GM18499 (cell line): ENCODE data around the gene GRAMD2B.
"Not testable (repeated sequence)": the region's sequence is repeated elsewhere in the genome, so short reads cannot be mapped to it uniquely, and the experiment has no call there.

ENCODE experiments used
- ATAC-seq: cut with Tn5 transposase; IDR thresholded peaks from one replicate; pipeline ENCODE4 v1.9.1; 2021; ENCODE audit warnings: moderate number of reproducible peaks; ENCODE audit not compliant: insufficient read depth, unreplicated experiment

GRAMD2B gene, protein sequence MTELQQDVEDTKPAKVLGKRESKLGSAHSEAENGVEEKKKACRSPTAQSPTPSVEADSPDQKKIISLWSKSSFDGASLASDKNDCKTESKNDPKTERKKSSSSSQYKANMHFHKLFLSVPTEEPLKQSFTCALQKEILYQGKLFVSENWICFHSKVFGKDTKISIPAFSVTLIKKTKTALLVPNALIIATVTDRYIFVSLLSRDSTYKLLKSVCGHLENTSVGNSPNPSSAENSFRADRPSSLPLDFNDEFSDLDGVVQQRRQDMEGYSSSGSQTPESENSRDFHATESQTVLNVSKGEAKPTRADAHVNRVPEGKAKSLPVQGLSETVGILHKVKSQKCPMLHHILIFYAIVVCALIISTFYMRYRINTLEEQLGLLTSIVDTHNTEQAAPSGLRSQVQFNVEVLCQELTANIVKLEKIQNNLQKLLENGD

DNA sequence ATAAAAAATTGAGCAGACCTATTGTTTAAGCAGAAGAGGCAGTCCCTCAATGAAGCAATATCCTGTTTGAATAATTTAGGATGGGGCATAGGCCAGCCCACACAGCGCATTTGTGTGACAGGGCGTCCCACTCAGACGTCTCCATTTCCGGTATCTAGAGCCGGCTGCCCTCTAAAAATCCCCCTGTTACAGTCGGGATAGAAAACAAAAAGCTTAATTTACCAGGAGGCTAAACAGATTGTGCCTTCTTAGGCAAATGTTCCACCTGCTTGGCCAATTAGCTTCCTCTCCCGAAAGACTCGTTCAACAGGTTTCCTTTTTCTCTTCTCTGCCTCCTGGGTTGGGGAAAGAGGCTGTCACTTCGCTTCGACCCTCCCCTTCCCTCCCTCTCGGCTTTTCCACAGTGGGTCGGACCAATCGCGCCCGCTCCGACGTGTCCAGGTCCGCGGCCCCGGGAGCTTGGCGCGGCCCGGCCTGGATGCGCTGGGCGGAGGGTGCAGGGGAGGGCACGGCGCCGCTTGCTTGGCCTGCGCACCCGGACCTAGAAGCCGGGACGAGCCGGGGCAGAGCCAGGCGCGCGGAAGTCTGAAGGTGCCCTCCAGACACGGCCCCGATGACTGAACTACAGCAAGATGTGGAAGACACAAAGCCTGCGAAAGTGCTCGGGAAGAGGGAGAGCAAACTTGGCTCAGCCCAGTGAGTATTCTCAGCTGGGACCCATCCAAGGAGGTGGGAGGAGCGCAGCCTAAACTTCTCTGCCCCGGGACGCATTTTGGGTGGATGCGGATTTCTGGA, at the start of gene GRAMD2B:
TSS of gene GRAMD2B (plus strand) at position 416 of the 795 bp plus-strand sequence. CDS start at position 614, 198 bp downstream.
- peak; percentile 84 for ATAC-seq

DNA sequence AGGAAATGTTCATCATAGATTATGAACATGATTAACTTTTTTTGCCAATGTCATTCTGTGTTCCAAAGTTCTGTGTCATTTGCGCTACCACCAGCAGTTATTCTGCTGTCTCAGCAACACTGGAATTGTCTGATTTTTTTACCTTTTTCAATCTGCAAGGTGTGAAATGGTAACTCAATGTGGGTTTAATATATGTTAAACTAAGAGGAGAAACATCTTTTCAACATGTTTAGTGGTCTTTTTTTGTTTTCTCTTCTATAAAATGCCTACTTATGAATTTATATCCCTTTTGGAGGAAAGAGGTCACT, 49.1 kb upstream of the GRAMD2B start:
- ATAC-seq = no peak

DNA sequence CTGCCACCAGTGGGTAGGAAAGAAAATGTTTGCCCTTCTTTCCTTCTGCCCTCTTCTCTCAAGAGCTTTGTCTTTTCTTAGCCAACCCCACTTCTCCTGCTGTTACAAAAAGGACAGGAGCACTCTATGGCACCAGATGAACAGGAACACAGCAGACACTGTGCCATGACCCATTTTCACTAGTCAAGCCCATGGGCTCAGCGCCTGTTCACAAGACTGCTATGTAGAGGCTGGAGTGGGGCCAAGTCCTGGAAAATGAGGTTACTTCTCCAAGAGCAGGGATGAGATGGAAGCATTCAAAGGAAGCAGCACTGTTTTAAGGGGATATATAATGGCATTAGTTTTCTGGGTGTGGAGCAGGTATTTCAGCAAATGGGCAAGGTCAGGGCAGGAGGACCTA, 46.8 kb upstream of the GRAMD2B start:
- no peak for ATAC-seq

DNA sequence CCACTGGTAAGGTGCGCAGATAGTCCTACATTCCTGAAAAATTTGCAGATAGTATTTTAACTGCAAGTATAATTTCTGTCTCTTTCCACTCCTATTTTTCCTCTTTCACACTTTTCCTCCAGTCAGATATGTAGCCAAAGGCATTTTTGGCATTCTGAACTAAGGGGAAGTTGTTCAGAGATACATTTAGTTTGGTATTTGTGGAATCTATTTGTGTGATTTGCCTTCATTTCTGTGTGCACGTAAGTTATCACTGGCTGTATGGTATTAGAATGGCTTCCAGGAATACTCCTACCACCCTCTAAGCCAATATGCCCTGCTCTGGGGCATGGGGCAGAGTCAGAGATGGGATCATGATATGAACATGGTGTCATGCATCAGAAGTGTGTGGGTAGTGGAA, 45.8 kb upstream of the GRAMD2B start:
- no peak for ATAC-seq

DNA sequence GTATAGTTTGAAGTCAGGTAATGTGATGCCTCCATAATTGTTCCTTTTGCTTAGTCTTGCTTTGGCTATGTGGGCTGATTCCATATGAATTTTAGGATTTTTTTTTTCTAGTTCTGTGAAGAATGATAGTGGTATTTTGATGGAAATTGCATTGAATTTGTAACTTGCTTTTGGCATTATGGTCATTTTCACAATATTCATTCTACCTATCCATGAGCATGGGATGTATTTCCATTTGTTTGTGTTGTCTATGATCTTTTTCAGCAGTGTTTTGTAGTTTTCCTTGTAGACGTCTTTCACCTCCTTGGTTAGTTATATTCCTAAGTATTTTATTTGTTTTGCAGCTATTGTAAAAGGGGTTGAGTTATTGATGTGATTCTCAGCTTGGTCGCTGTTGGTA, 42.9 kb upstream of the GRAMD2B start:
- ATAC-seq = not testable (repeated sequence)

DNA sequence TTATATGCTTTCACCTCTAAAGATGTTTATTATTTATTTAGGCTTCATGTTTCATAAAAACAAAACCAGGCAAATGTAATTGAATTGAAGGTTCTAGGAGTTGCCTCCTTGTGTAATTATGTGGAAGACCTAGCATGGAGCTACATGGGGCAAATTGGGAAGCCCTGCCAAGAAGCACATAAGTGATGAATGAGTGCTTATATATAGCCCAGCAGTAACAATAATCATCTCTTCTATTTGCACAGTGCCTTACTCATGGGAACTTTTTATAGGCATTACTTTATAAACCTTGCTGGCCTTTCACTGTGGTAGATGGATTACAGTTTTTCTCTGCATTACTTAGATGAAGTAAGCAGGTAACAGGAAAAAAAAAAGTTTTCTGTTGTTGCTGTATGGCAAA, 40.0 kb upstream of the GRAMD2B start:
- ATAC-seq = no peak

DNA sequence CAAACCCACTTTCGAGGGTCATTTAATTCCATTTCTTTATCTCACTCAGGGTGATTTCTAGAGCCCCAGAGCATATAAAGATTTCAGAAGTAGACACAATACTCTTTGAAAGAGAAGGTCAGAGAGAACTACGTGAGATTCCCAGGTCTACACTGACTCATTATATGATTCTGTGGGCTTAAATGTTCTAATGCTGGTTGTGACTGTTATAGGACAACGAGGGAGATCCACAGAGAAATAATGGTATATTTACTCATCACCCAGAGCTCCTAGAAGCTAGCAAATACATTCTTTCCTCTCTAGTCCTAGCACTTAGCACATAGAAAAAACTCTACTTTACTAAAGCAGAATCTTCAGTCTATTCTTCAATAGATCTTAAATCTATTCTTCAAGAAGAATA, 39.4 kb upstream of the GRAMD2B start:
- no peak for ATAC-seq

DNA sequence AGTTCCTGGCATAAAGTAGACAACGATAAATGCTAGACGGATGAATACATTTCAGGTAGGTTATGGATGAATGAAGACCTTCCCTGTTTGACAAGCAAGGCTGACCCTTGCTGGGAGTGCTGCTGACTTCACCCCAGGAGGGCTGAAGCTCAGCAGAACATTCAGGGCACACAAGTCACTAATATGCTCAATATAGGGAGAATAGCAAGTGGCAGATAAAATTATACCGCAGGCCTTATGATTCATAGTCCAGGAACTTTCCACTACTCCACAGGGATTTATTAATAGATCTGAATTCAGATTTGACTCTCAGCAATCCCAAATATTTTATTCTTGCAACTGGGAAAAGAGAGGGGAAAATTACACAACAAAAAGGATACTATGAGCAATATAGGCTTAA, 38.2 kb upstream of the GRAMD2B start:
- no peak for ATAC-seq

DNA sequence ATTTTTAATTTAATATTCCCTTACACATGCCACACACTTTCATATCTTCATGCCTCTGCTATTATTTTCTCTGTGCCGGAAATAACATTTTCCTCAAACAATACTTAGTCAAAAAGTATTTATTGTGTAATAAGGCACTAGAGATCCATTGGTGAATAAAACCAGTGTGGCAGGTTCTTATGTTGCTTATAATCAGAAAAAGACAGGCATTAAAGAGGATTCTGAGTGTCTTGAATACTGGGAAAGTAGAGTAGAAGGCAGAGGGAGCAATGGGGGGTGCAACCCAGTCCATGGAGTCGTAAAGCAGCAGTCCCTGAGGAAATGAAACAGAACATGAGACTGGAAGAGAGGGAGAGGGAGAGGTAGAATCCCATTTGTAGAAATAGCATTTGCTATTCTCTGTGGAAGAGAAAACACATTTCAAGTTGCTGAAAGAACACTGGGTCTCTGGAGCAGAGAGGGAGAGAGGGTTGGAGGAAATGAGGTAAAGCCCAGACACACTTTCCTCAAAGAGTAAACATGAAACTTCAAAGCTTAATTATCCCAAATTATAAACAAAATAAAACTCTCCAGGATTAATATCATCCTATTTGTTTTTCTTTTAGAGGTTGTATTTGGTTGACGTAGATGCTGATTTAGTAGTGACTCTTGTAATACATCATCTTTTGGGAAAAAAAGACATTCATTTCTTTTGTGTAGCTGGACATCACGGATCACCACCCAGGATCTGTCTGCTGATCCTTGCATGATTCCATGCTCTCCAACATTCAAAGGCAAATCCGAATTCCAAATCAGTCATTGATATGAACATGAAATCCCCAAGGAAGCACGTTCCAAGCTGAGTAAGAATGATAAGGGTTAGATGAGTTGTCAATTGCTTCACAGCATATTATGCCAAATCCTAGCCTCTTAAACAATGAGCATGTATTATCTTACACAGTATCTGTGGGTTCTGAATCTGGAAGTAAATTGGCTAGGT, 37.4 kb upstream of the GRAMD2B start:
- no peak for ATAC-seq

DNA sequence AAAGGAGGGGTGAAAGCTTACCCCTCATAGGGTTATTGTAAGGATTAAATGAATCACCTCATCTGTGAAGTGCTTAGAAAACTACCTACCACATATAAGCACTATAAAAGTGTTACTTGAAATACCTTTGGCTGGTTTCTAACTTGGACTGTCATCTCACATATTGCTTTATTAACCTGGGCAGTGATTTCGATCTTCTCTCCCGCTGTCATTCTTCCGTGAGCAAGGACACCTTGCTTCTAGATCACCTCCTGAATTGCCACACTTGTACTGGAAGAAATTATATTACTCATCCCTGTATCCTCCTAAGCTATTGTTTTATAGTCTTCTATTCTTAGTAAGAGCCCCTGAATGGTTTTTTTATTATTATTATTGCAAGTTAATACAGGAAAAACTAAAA, 34.0 kb upstream of the GRAMD2B start:
- ATAC-seq = no peak

DNA sequence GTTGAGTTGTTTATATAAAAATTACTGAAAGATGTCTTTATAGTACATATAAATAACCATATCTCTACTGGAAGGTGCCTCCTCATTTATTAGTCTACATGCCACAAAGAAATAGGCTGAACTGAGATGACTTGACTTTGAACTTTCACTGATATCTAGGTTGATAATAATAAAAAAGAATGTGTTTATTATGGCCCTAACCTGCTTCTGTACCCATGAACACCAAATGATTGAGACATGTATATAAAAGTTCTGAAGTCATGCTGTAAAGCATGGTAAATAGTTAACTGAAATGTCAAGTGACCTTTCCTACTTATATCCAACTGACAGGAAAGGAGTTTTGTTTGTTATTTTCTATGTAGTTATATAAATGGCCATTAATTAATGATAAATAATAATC, 33.2 kb upstream of the GRAMD2B start:
- ATAC-seq = no peak

DNA sequence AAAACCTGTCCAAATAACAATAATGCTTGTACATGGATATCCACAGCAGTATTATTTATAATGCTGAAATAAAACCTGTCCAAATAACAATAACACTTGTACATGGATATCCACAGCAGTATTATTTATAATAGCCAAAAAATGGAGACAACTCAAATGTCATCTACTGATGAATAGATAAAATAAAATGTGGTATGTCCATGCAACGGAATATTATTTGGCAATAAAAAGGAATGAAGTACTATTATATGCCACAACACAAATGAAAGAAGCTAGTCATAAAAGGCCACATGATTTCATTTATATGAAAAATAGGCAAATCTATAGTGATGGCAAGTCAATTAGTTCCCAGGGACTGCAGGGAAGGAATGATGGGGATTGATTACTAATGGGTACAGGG, 31.8 kb upstream of the GRAMD2B start:
- ATAC-seq = no peak

DNA sequence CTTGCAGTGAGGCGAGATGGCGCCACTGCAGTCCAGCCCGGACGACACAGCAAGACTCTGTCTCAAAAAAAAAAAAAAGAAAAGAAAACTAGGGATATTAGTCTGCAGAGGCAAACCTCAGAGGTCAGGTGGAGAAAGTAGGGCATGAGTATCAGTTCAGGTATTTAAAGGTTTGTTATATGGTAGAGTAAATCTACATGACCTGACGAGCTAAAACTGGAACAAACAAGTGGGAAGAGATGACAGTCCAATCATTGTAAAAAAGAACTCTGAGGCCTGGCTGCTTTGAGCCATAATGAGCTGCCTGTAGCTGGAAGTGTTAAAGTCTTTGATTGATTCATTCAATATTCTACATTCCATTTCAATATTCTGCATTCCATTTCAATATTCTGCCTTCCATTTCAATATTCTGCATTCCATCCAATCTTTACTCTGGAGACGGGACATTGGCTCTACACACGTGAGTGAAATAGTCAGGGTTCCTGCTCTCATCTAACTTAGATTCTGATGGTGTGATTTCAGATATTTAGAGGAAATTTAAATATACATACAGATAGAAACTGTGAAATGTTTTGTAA, 28.9 kb upstream of the GRAMD2B start:
- no peak for ATAC-seq

DNA sequence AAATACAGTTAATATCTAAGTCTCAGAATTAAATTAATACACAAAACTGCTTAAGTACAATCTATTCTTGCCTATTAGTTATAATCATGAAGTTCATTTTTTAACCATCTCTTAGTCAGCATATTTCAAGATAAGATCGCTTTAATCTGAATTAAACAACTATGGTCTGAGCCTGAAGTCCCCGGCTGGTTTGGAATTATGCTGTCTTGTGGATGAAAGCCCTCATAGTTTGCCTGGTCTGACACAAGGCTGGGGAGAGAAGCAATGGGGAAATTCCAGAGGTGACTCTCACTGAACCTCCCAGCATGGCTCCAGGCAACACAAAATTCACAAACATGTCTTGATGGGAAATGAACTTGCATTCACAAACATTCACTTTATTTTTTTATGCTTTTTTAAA, 28.0 kb upstream of the GRAMD2B start:
- no peak for ATAC-seq

DNA sequence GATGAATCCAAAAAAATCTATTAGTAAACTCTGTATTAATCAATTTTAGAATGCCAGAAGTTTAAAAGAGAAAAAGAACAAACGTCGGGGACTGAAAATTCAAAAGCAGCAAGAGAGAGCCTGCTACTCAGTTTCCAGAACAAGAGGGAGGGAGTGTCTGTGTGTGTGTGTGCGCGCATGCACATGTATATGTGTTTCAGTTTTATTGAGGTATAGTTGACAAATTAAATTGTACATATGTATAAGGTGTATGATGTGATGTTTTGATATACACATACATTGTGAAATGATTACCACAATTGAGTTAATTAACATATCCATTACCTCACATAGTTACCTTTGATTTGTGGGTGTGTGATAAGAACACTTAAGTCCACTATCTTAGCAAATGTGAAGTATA, 27.6 kb upstream of the GRAMD2B start:
- no peak for ATAC-seq

DNA sequence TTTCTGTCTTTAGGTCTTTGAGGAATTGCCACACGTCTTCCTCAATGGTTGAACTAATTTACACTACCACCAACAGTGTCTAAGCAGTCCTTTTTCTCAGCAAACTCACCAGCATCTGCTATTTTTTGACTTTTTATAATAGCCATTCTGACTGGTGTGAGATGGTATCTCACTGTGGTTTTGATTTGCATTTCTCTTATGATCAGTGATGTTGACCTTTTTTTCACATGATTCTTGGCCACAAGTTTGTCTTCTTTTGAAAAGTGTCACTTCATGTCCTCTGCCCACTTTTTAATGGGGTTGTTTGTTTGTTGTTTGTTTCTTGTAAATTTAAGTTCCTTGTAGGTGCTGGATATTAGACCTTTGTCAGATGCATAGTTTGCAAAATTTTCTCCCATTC, 26.5 kb upstream of the GRAMD2B start:
- ATAC-seq = not testable (repeated sequence)

DNA sequence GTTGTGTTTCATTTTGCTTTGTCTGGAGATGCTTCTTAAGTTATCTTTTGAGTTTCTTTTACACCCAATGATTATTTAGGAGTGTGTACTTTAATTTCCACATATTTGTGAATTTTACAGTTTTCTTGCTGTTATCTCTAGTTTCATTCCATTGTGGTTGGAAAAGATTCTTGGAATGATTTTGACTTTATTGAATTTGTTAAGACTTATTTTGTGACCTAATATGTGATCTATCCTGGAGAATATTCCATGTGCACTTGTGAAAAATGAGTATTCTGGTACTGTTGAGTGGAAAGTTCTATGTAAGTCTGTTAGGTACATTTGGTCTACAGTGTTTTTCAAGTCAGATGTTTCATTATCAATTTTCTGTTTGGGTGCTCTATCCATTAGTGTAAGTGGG, 24.4 kb upstream of the GRAMD2B start:
- ATAC-seq = no peak

DNA sequence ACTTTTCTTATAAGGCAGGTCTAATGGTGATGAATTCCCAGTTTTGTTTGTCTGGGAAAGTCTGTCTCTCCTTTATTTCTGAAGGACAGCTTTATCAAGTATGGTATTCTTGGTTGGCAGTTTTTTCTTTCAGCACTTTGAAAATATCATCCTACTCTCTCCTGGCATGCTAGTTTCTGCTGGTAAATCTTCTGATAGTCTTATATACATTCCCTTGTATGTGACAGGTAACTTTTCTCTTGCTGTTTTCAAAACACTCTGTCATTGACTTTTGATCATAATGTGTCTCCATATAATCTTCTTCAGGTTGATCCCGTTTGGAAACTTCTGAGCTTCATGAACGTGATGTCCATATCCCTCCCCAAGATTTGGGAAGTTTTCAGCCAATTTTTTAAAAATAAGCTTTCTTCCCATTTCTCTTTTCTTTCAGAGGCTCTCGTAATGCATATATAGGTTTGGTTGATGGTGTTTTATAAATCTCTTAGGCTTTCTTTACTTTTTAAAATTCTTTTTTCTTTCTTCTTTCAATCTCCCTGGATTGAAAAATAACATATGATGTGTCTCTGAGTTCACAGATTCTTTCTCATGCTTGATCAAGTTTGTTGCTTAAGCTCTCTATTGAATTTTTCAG, 22.5 kb upstream of the GRAMD2B start:
- ATAC-seq = no peak

DNA sequence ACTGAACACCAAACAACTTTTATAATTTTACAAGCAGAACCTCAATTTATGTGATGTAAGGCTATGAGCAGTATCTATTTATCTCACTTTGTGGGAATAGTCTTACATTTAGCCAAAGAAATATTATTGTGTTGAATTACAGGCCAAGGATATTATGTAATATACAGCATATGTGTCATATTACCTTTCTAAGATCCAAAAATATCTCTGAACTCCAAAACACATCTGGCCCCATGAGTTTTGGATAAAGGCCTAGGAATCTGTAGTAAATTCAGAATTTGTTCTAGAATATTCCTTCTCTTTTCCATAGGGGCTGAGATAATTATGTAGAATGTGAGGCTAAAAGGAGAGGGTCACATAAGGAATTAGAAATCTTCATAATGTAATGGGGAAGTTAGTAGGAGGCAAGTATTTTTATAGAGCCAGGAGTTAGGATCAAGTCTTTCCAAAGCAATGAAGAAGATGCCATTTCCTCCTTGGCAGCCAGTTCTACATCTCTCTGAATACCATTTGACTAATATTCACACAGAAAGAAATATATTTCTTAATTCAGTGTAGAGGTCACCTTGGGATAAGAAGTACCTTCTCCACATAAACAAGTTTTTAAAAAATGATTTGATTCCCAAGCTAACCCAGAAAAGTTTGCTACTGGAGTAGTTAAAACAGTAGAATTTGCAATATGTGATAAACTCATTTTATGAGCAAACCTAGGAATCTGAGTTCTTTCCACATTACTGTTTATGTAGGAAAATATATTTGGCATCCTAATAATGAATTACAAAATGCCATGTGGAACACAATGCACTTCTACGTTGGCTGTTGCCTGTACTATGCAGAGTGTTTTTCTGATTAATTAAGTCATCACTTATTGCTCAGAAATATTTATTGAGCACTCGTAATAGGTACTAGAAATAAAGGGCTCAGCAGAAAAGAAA, 20.3 kb upstream of the GRAMD2B start:
- ATAC-seq = no peak
